Endothelial cell of umbilical vein (primary cell): ENCODE measurements around the gene CEP152. TPM values are rescaled to one million over a fixed set of nuclear protein-coding genes. Genes with fewer than 3 reads are reported as not detected.
"Not testable (repeated sequence)": the region's sequence is repeated elsewhere in the genome, so short reads cannot be mapped to it uniquely, and the experiment has no call there.

ENCODE experiments used
- BruUV-seq: library from RNA; stranded (reverse); fragments of 400-500 nt; replicated peaks from 2 replicates; lab custom pipeline; 2021; lab: Mats Ljungman, UMichigan
- CTCF ChIA-PET: fragments of 300-600, 350-600 bp; sonication (Branson Sonifier 250); formaldehyde crosslinking; loops from one replicate; lab custom pipeline; 2021; ENCODE audit warnings: antibody characterized with exemption, inconsistent platforms; lab: Charles Lee
- POLR2A ChIA-PET: fragments of 300-600, 350-600 bp; sonication (Branson Sonifier 250); formaldehyde crosslinking; loops from one replicate; lab custom pipeline; 2021; ENCODE audit warnings: antibody characterized with exemption, inconsistent platforms; lab: Charles Lee
- DNase-seq: peaks from one replicate; pipeline ENCODE4 v3.0.0-alpha.2; 2011; ENCODE audit warnings: low read depth, low spot score
- FAIRE-seq: peaks from 2 replicates; lab custom pipeline; 2011; peaks lifted over from hg19 to GRCh38; lab: Jason Lieb, UNC
- H2AFZ ChIP-seq: 2 replicates; pipeline ENCODE4 v1.6.0; 2012; ENCODE audit warnings: low read depth, low read length, control low read depth, inconsistent platforms
- H3K27ac ChIP-seq: 2 replicates; pipeline ENCODE4 v1.5.1; 2011; ENCODE audit warnings: low read depth, mild to moderate bottlenecking, control low read depth, low read length, moderate library complexity; ENCODE audit not compliant: insufficient read depth
- H3K27me3 ChIP-seq, 2 experiments: 2 replicates each; pipeline versions ENCODE4 v1.6.0 to v1.6.1; 2011; ENCODE audit warnings: low read length in 2 of 2, mixed read lengths in 1 of 2; ENCODE audit not compliant: control insufficient read depth in 2 of 2, insufficient read depth in 2 of 2
- H3K36me3 ChIP-seq, 2 experiments: 2 replicates in 1 of 2; 3 replicates in 1 of 2; pipeline ENCODE4 v1.5.1; 2011; ENCODE audit warnings: low read length in 2 of 2, mild to moderate bottlenecking in 1 of 2, moderate library complexity in 1 of 2; ENCODE audit not compliant: control insufficient read depth in 2 of 2, insufficient read depth in 2 of 2; ENCODE audit errors: extremely low read depth in 1 of 2
- H3K4me1 ChIP-seq: 3 replicates; pipeline ENCODE4 v1.5.1; 2011; ENCODE audit warnings: mild to moderate bottlenecking, low read length; ENCODE audit not compliant: control insufficient read depth, insufficient read depth; ENCODE audit errors: extremely low read depth
- H3K4me2 ChIP-seq: 2 replicates; pipeline ENCODE4 v1.6.1; 2011; ENCODE audit warnings: low read length, control low read depth, mixed read lengths; ENCODE audit not compliant: insufficient read depth
- H3K4me3 ChIP-seq, 3 experiments: fragments of 200-600 bp in 1 of 3; sonication (generic), shearing (Covaris generic) in 1 of 3; replicated peaks in 1 of 3; 2 replicates each; pipeline ENCODE4 v1.5.1; 2011 to 2016; ENCODE audit warnings: control low read depth in 3 of 3, low read length in 3 of 3, mild to moderate bottlenecking in 2 of 3, inconsistent platforms in 1 of 3, low read depth in 1 of 3, moderate library complexity in 1 of 3; ENCODE audit not compliant: insufficient read depth in 1 of 3
- H3K79me2 ChIP-seq: 2 replicates; pipeline ENCODE4 v1.6.0; 2012; ENCODE audit warnings: low read length, inconsistent platforms; ENCODE audit not compliant: control insufficient read depth, insufficient read depth
- H3K9ac ChIP-seq: replicated peaks from 2 replicates; pipeline ENCODE3; 2011; ENCODE audit warnings: low read length, control low read depth; ENCODE audit not compliant: insufficient read depth; ENCODE audit errors: extremely low read depth
- H3K9me1 ChIP-seq: replicated peaks from 3 replicates; pipeline ENCODE4 v1.6.0; 2011; ENCODE audit warnings: mild to moderate bottlenecking, low read length; ENCODE audit not compliant: control insufficient read depth, insufficient read depth; ENCODE audit errors: extremely low read depth
- H3K9me3 ChIP-seq: replicated peaks from 2 replicates; pipeline ENCODE4 v1.5.1; 2012; ENCODE audit warnings: low read length, inconsistent platforms; ENCODE audit not compliant: control insufficient read depth, insufficient read depth
- H4K20me1 ChIP-seq: replicated peaks from 2 replicates; pipeline ENCODE3; 2011; ENCODE audit warnings: mild to moderate bottlenecking, low read length; ENCODE audit not compliant: control insufficient read depth, insufficient read depth; ENCODE audit errors: extremely low read depth
- FOS ChIP-seq: IDR thresholded peaks from 2 replicates; pipeline ENCODE4 v1.6.1; 2011; ENCODE audit warnings: mild to moderate bottlenecking, low read length, moderate library complexity, borderline replicate concordance; ENCODE audit not compliant: insufficient read depth
- dilution Hi-C: fragments of 300-500 bp; cut with MboI; formaldehyde crosslinking; loops from one replicate; pipeline ENCODE4 v1.15.0; 2019; ENCODE audit warnings: low sequenced_read_pairs; ENCODE audit not compliant: extremely low pct_ligation_motif_present
- intact Hi-C: fragments of 100-400 bp; cut with micrococcal nuclease; formaldehyde crosslinking; loops from one replicate; pipeline ENCODE4 v1.10.0; 2022
- polyA plus RNA-seq, 4 experiments: library from polyadenylated mRNA; depleted of rRNA in 3 of 4; stranded (reverse) in 3 of 4; unstranded in 1 of 4; fragments of >200 nt; gene quantifications; 2 replicates each; pipeline versions ENCODE4 v1.2.1 to v1.2.3, GENCODE V29; 2011 to 2012; ENCODE audit warnings: missing spikeins in 1 of 4
- total RNA-seq: library from RNA; stranded (reverse); gene quantifications from 2 replicates; pipeline ENCODE4 v1.2.3, GENCODE V29; 2021
- TF ChIP-seq, protein P1 (sequence below), 2 donors: IDR thresholded peaks; 1 replicate in 1 of 2; 2 replicates in 1 of 2; pipeline ENCODE4 v1.5.1; 2011; ENCODE audit warnings: low read length in 2 of 2, mild to moderate bottlenecking in 2 of 2, moderate library complexity in 2 of 2, control low read depth in 1 of 2, inconsistent platforms in 1 of 2, low read depth in 1 of 2; ENCODE audit not compliant: insufficient read depth in 1 of 2; ENCODE audit errors: extremely low read depth in 1 of 2

CEP152 gene
- total and polyA plus RNA-seq, 2 donors (not counting 3 experiments of a cell fraction or from before 2014, with no cell fraction given) = 3.0 to 15.7 TPM

DNA sequence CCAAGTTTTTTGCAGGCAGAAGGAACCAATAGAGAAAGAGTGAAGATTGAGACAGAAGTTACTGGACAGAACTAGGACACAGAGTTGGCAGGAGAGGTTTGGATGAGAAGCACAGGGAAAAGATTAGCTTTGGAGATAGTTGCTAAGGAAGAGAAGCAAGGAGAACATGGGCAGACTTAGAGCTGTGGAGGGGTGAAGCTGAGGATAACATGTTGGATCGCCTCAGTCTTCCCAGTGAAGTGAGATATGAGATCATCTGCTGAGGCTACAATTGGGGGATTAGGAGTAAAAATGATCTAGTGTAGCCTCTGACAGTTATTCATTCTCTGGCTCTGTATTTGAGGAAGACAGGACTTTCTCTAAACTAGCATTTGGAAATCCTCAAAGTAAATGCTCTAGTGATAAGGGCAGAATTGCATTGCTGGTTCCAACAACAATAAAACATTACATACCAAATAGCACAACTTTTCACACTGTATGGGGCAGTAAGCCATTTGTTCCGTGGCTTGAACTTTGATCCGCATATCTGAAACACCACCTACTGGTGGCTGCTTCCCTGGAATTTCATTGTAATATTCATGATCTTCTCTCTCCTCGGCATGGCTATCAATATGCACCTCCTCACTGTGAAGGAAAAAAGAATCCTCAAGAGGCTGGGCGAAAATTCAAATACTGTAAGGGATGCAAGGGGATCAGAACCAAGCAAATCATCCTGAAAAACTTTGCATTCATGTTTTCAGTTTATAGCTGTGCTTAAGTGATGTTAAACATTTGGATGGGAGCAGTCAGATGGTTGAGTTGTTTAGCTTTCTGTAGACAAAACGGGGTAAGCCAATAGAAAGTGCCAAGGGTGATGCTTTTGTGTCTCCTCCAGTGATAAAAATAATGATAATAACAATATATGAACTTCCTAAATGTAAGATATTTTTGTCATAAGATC is 44.9 kb upstream of the CEP152 start:
- peak; percentile 70 for FAIRE-seq

DNA sequence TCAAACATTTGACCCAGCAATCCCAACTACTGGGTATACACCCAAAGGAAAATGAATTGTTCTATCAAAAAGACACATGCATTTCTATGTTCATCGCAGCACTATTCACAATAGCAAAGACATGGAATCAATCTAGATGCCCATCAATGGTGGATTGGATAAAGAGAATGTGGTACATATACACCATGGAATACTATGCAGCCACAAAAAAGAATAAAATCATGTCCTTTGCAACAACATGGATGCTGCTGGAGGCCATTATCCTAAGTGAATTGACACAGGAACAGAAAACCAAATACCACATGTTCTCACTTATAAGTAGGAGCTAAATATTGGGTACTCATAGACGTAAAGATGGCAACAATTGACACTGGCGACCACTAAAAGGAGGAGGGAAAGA is 43.6 kb upstream of the CEP152 start:
- H3K27ac ChIP-seq, H3K79me2 ChIP-seq, BruUV-seq, FAIRE-seq, H3K27me3 ChIP-seq, H3K4me3 ChIP-seq, H3K9me3 ChIP-seq, H3K4me2 ChIP-seq, dilution Hi-C loops, H3K4me1 ChIP-seq, DNase-seq, H3K9ac ChIP-seq, H3K9me1 ChIP-seq, H2AFZ ChIP-seq, H4K20me1 ChIP-seq, POLR2A ChIA-PET, H3K36me3 ChIP-seq: not testable (repeated sequence)
- CTCF ChIA-PET = interaction anchor here (8.3 to 10.8 kb wide), 2 partner anchors 292 to 495 kb away, joined by 69 to 181 read pairs; no protein-coding TSS in a partner anchor
- intact Hi-C loops = loop anchor here (2.0 kb wide), 1 partner anchor 210 kb away; the partner anchor contains the start of gene FBN1

More for the DNA sequence above, 44.9 kb upstream of the CEP152 start:
- POLR2A ChIA-PET = no interaction called here
- peak; percentile 61 for DNase-seq
- no TSS peak for BruUV-seq
- Histone ChIP-seq H3K79me2 (no peaks in the 10 kb centered on the region), H3K4me2 (no peak overlapping the region), H3K9ac (no peak overlapping the region), H3K27ac (no peak overlapping the region), H2AFZ (peak overlapping the region; percentile 2), H3K4me1 (no peaks in the 10 kb centered on the region), H3K9me1 (no peaks in the 10 kb centered on the region), H3K4me3 (no peak overlapping the region), H3K27me3 (no peaks in the 10 kb centered on the region), H3K9me3 (no peaks in the 10 kb centered on the region), H3K36me3 (no peaks in the 10 kb centered on the region), H4K20me1 (no peaks in the 10 kb centered on the region)
- TF ChIP-seq, protein P1, sequence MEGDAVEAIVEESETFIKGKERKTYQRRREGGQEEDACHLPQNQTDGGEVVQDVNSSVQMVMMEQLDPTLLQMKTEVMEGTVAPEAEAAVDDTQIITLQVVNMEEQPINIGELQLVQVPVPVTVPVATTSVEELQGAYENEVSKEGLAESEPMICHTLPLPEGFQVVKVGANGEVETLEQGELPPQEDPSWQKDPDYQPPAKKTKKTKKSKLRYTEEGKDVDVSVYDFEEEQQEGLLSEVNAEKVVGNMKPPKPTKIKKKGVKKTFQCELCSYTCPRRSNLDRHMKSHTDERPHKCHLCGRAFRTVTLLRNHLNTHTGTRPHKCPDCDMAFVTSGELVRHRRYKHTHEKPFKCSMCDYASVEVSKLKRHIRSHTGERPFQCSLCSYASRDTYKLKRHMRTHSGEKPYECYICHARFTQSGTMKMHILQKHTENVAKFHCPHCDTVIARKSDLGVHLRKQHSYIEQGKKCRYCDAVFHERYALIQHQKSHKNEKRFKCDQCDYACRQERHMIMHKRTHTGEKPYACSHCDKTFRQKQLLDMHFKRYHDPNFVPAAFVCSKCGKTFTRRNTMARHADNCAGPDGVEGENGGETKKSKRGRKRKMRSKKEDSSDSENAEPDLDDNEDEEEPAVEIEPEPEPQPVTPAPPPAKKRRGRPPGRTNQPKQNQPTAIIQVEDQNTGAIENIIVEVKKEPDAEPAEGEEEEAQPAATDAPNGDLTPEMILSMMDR (IDR thresholded peaks at IDR 0.05; ENCODE audit: extremely low read depth in 1 of 2, insufficient read depth in 1 of 2, low read depth in 1 of 2, low read length in 2 of 2) = peak; percentile 43 to 59
- no peak for TF ChIP-seq FOS
- CTCF ChIA-PET = interaction anchor here (0.6 to 10.8 kb wide), 10 partner anchors 45 to 1290 kb away, joined by 3 to 181 read pairs (median 6); partner anchors contain the start of genes CEP152, COPS2 and SHC4
- intact Hi-C loops = loop anchor here (1.0 to 5.0 kb wide), 4 partner anchors 138 to 518 kb away; partner anchors contain the start of gene FBN1
- dilution Hi-C loops = no loop called here
